Ramos (cell line): Measurements from ENCODE around the gene DNAJC8.

ENCODE experiments used
- in situ Hi-C: fragments of 300-500 bp; cut with MboI; formaldehyde crosslinking; loops from one replicate; pipeline ENCODE4 v1.14.3; 2022; ENCODE audit warnings: low sequenced_read_pairs; ENCODE audit not compliant: unreplicated experiment

The DNAJC8 gene, protein sequence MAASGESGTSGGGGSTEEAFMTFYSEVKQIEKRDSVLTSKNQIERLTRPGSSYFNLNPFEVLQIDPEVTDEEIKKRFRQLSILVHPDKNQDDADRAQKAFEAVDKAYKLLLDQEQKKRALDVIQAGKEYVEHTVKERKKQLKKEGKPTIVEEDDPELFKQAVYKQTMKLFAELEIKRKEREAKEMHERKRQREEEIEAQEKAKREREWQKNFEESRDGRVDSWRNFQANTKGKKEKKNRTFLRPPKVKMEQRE

DNA sequence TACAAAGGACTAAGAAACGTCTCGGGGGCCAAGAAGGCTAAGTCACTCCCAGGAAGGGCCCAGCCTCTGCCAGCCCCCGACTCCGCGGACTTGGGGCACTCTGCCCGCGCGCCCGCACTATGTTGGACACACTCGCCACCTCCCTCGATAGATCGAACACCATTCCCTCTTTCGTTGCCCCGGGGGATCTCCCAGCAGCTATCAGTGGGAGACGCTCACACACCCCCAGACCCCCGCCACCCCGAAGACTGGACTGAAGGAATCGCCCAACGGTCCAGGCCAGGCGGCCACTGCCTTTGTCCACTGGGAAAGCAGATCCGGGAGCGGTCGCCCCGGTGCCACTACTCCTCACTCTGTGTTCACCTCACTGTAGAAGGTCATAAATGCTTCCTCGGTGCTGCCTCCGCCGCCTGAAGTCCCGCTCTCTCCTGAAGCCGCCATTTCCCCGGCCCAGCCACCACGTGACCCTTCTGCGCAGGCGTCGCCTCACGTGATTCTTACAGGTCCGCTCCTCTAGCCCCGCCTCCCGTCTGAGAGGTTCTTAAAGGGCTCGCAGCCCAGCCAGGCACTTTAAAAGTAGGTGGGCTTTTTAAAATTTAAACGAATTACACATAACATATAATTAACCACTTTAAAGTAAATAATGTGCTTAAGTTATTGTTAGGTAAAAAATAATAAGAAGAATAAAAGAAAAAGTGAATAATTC is at the start of gene DNAJC8:
Gene DNAJC8, minus strand, starts transcription at position 472 of the 706 bp plus-strand sequence. Its CDS starts 31 bp downstream, at position 441.
- in situ Hi-C loops, result no loop called here

DNA sequence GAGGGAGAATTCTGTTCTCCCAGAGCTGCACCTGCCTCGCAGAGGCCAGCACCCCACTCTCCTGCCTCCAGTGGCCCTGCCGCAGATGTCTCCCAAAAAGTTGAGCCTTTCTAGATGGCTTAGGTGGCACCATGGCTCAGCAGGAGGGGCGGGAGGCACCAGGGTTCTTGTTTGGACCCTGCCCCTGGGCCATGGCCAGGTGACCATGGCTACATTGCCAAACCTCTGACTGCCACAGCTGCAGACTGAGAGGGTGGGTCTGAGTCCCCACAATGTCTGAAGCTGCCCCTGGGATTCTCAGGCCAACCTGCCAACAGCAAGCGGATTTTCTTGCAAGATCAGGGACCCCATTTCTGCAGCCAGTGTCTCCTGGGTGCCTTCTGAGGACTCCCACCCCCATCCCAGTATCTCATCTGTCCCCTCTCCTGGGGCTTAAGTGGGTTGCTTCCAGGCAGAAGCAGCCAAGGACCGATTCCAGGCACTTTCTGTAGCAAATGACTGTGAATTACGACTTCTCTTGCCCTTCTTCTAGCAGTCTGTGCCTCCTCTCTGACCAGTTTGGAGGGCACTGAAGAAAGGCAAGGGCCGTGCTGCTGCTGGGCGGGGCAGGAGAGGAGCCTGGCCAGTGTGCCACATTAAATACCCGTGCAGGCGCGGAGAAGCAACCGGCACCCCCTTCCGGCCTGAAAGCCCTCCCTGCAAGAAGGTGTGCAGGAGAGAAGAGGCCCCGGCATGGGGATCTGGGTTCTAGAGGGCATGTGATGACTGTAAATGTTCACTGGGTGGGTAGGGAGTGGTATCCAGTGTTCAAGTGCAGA is 49.0 kb upstream of the DNAJC8 start:
- in situ Hi-C loops, result no loop called here

DNA sequence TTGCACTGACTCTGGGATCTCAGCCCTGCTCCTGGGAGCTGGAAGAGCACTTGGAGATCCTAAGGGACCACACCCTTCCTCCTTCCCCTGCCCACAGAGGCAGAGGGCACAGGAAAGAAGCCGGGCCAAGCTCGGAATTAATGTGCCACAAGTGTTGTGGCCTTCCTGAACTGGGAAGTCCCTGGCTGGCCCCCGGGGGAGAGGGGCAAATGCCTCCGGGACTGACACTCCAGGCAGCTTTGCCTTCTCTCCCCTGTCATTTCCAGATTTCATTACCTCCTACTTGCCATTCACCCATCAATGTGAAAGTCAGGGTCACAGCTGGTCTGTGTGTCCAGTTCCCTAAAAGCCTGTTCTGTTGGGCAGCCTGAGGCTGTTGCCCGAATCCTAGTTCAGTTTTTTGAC is 48.1 kb upstream of the DNAJC8 start:
- in situ Hi-C loops, result no loop called here

DNA sequence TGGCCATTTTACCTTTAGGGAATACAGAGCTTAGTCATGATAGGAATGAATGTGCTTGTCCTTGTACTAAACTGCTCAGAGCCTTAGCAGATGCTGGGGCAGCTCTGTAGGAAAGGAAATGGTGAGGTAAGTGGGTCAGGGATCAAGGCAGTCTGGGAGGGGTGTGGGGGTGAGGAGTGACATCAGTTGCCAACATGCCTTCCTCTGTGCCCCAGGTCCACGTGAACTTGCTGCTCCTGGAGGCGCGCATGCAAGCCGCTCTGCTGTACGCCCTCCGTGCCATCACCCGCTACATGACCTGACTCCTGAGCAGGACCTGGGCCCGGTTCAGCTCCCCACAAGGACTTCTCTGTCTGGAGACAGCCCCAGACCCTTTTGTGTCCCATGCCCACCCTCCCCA is 47.7 kb upstream of the DNAJC8 start:
- in situ Hi-C loops, result no loop called here

DNA sequence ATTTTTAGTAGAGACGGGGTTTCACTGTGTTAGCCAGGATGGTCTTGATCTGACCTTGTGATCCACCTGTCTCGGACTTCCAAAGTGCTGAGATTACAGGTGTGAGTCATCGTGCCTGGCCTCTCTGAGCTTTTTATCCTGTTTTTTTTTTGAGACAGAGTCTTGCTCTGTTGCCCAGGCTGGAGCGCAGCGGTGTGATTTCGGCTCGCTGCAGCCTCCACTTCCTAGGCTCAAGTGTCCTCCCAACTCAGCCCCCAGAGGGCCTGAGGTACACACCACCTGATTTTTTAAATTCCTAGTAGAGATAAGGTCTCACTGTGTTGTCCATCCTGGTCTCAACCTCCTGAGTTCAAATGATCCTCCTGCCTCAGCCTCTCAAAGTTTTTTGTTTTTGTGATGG is 46.9 kb upstream of the DNAJC8 start:
- in situ Hi-C loops, result no loop called here

DNA sequence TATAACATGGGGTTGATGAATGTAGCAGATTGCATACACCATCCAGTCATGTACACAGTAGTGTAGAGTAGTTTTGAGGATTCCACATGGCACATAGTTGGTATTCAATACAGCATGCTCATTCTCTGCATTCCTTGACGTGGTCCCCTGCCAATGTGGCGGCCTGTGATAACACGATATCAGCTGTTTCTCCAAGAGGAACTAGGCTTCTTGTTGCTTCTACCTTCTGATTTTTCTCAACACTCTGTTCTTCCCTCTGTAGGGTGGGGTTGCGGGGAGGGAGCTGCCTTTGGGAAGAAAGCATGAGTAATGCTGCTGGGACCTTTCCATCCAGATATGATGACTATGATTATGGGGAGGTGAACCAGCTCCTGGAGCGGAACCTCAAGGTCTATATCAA is 45.9 kb upstream of the DNAJC8 start:
- in situ Hi-C loops, result no loop called here

DNA sequence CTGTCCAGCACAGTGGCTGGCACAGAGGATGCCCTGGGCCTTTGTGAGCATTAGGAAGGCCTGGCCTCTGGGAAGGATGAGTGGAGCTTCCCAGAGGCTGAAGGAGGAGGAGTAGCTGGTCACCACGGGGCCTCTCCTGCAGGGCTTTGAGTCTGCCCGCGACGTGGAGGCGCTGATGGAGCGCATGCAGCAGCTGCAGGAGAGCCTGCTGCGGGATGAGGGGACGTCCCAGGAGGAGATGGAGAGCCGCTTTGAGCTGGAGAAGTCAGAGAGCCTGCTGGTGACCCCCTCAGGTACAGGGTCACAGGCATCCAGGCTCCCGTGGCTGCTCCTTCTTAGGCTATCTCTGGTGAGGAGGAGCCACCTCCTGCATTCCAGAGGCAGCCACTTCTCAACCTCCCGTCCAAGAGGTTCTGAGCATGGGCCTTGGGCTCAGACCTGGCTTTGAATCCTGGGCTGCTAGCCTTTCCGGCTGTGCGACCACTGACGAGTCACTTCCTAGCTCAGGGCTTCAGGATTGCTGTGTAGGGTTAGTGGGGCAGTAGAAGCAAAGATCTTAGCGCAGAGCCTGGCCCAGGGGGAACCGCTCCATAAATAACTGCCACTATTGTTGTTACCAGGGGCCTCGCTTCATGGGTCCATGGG is 40.5 kb upstream of the DNAJC8 start:
- in situ Hi-C loops, result no loop called here

DNA sequence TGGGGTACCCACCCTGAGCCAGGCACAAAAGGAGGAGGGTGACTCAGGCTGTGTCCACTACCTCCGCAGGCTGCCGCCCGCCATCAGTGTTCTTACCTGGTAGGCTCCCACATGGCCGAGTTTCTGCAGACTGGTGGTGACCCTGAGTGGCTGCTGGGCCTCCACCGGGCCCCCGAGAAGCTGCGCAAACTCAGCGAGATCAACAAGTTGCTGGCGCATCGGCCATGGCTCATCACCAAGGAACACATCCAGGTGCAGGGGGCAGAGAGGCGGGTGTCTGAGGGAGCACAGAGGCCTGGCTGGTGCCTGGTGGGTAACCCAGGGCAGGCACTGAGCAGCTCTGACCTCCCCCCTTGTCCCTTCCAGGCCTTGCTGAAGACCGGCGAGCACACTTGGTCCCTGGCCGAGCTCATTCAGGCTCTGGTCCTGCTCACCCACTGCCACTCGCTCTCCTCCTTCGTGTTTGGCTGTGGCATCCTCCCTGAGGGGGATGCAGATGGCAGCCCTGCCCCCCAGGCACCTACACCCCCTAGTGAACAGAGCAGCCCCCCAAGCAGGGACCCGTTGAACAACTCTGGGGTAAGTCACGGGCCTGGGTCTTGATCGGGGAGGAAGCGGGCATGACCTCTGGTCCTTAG is 39.5 kb upstream of the DNAJC8 start:
- in situ Hi-C loops, result no loop called here

DNA sequence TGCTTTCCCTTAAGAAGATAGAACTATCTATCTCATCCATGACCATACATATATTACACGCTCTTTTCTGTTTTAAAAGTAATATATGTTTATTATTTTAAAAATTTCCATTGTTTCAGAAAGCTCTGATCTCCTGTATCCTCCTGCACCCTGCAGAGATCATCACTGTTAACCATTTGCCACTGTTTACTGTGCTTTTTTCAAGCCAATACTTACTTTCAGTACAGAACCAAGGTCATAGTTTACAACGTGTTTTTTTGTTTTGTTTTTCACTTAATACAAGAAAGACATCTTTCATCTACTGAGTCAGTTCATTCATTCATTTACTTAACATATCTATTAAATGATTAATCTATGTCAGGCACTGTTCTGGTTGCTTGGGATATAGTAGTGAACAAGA is 36.7 kb upstream of the DNAJC8 start:
- in situ Hi-C loops, result no loop called here

DNA sequence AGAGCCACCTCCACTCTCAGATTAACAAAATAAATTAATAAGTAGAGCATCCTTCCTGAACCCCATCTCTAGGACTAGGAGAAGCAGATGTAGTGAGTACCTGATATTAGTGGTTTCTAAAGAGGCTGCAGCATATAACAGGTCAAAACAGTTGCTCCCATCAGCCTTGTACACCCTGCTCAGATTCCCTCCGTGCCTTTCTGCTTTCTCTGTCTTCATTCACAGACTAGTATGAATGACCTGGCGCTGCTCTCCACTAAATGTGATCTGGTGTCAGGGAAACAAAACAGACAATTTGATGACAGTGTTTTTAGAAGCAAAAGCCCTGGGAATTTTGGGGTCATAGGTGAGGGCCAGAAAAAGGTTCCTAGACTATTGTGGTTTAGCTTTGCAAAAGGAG is 34.8 kb upstream of the DNAJC8 start:
- in situ Hi-C loops, result no loop called here

DNA sequence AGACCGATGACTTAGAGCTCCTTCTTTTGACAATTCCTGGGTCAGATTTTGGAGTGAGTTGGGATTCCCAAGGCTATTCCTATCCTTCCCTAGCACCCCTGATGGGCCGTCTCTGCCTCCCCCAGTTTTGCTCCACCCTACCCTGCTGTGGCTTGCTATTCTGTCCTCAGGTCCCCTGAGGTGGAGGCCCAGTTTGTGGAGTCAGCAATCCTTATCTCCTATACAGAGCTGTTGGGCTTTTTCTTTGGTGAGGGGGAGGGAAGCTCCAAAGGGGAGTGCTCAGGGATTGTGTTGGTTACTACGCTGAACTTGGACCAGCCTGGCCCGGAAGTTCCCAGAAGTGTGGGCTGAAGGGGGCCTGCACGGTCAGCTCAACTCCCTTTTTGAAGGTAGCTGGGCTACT is 34.1 kb upstream of the DNAJC8 start:
- in situ Hi-C loops, result no loop called here

DNA sequence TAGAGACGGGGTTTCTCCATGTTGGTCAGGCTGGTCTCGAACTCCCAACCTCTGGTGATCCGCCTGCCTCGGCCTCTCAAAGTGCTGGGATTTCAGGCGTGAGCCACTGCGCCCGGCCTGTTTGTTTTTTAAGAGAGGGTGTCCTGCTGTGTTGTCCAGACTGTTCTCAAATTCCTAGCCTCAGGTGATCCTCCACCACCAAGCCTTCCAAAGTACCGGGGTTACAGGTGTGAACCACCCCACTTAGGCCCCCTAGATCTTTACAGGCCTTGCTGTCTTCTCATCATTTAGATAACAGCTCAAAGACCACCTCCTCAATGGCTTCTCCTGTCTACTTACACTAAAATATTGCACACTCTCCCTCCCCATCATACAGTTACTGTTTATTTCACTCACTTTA is 32.7 kb upstream of the DNAJC8 start:
- in situ Hi-C loops, result no loop called here

DNA sequence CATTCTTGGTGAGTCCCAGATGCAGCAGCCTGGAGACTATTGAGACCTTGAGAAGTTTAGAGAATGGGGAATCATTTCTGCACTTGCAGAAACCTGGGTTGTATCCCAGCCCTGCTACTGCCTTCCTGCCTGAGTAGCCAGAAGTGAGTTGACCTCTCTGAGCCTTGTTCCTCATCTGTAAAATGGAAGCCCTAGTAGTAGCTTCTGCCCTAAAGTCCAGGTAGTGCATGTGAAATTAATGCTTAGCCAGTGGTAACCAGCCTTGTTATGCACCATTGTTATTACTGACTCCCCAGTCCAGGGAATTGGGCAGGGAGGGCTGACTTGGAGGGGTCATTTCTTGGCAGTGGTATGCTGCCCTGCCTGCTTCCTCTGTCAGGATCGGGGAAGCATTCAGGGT is 32.1 kb upstream of the DNAJC8 start:
- in situ Hi-C loops, result no loop called here

DNA sequence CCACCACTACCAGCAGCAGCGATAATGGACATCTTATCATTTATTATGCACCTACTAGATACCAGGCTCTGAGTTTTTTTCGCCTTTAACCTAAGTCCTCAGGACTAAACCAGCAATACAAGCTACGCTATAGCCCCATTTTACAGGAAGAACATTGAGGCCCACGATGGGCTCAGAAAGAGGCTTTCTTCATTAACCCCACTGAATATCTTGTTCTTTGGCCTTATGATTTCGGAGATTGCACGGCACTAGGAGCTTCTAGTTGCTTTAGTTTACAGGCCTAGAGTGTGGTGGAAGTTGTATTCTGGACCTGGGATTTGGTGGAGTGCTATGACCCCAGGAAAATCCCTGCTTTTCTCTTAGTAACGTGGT is 28.0 kb upstream of the DNAJC8 start:
- in situ Hi-C loops, result no loop called here

DNA sequence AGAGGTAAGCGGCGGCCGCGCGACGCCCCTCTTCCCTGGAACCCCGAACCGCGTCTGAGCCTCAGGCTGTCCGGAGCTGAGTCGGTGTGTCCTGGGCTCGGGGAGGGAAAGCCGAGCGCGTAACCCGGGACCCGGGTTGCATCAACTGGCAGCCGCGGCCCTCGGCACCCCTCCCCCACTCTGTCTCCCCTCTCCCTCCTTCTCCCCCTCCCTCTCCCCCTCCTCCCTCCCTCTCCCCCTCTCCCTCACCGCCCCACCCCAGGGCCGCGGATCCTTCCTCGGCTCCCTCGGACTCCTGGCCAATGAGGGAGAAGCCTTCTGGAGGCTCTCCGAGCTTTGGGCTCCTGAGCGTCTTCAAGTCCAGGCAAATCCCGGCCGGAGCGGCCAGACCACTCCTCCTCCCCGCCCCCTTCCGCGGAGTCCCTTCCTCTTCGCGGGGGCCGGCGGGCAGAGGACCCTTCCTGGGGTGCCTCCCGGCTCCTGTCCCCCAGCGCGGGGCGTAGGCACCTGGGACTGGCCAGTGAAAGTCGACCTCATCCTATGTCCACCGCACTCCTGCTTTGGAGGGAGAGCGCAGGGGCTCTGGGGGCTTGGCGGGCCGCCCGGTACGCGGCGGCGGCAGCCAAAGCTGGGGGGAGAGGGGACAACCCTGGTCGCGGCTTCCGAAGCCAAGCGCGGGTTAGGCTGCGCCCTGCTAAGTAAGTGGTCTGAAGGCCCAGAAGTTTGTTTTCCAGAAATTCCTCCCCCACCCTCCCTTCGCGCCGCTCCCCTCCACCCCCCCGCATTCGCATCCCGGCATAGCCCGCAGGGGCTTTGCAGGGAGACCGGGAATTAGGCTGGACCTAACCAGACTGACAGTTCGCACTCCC is 27.3 kb upstream of the DNAJC8 start:
- in situ Hi-C loops, result no loop called here

DNA sequence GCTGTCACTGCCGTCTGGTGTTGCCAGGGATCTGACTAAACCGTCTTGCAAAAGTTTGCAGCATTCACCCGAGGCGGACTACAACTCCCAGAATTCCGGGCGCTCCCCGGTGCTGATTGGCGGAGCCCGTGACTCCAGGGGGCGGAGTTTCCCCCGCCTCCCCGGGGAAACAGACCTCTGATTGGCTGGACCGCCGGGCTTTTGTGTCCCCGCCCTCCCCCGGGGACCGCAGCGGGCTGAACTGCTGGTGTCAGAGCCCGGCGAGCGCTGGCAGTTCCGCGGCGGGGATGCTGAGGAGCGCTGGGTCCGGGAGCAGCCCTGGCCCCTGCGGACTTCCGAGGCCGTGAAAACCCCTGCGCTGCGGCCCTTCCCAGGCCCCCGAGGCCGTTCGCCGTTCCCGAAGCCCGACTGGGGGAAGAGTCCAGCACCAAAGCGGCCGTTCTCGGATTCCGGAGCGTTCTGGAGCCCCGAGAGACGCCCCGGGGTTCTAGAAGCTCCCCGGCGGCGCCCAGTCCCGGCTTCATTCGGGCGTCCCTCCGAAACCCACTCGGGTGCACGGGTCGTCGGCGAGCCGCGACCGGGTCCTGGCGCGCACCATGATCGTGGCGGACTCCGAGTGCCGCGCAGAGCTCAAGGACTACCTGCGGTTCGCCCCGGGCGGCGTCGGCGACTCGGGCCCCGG is 26.6 kb upstream of the DNAJC8 start, which contains the start of gene SESN2:
Gene SESN2, plus strand, starts transcription at position 267 of the 682 bp plus-strand sequence. Its CDS starts 330 bp downstream, at position 597.
- in situ Hi-C loops, result no loop called here

DNA sequence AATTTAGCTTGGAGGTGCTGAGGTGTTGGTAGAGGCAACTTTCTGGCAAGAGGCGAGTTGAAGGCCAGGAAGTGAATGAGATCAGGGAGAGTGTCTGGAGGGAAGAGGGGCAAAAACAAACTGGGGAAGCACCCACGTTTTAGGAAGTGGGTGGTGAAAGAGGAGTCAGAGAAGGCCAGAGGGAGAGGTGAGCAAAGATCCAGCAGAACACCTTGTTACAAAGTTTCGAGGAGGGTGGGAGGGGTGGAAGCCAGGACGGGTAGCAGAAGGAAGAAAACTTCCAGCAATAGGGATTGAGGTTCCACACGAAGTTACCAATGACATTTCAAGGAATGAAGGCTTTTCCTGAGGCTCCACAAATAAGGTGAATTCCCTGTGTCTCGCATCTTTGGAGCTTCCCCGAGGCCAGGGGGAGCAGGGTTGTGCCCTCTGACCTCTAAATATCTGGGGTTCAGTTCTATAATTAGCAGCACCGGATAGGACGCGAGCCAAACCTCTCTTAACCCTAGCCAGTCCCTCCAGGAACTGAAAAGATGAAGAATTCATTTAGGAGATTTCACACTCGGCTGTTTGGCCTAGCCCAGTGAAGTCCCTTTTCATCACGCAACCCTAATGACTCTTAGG is 25.9 kb upstream of the DNAJC8 start:
- in situ Hi-C loops, result no loop called here

DNA sequence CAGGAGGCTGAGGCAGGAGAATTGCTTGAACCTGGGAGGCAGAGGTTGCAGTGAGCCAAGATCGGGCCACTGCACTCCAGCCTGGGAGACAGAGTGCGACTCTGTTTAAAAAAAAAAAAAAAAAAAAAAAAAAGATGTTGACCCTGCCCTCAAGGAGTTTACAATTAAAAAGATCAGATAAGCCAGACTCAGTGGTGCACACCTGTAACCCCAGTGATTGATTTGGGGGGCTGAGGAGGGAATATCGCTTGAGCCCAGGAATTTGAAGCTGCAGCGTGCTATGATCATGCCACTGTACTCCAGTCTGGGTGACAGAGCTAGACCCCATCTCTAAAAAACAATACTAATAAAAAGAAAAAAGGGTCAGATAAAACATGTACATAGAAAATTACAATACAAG is 24.9 kb upstream of the DNAJC8 start:
- in situ Hi-C loops, result no loop called here
